ENCODE data around the gene TCEANC.

The TCEANC gene

DNA sequence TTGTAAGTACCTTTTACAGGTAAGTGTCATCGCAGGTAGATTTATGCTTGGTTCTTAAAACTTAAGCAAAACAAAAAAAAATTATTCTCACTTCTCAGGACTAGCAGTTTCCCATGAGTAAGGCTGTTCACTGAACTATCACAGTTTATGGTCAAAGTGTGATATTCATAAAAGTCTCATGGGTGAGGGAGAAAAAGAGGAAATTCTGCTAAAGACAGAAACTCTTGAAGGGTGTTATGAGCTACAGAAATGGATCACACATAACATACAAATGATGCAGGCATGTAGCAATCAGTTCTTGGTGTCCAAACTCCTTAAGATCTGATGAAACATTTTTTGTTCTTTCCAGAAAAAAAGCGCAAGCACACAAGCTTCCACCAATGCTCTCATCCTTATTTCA, 44.5 kb downstream of the TCEANC start:
- Histone ChIP-seq H3K9me3 (ENCODE audit: insufficient read depth, low read length, severe bottlenecking) (no peaks in the 10 kb centered on the region), H4K20me1 (ENCODE audit: insufficient read depth, low read length) (peaks cover 21% of the 10 kb centered on the region; the same call in 1 of the 2 replicates), H3K27me3 (ENCODE audit: insufficient read depth, low read length, poor library complexity) (no peaks in the 10 kb centered on the region), H3K9ac (ENCODE audit: low read depth, low read length) (no peak overlapping the region), H3K4me1 (ENCODE audit: insufficient read depth, low read length) (peaks cover 5% of the 10 kb centered on the region; the same call in 1 of the 2 replicates), H3K36me3 (ENCODE audit: insufficient read depth, low read length) (no peaks in the 10 kb centered on the region; the same call in 1 of the 2 replicates), H3K4me2 (ENCODE audit: insufficient read depth, low read length) (no peak overlapping the region), H2AFZ (ENCODE audit: low read depth, low read length) (no peak overlapping the region), H3K4me3 (ENCODE audit: low read depth in 1 of 2, low read length in 2 of 2) (no peak overlapping the region), H3K27ac (ENCODE audit: low read length) (no peak overlapping the region), H3K79me2 (ENCODE audit: insufficient read depth, low read length) (peaks cover 85% of the 10 kb centered on the region)
- no peak for DNase-seq
- TF ChIP-seq EZH2 (IDR thresholded peaks at IDR 0.05; ENCODE audit: borderline replicate concordance, low read depth, low read length, severe bottlenecking): no peak
- TF ChIP-seq, protein P1, sequence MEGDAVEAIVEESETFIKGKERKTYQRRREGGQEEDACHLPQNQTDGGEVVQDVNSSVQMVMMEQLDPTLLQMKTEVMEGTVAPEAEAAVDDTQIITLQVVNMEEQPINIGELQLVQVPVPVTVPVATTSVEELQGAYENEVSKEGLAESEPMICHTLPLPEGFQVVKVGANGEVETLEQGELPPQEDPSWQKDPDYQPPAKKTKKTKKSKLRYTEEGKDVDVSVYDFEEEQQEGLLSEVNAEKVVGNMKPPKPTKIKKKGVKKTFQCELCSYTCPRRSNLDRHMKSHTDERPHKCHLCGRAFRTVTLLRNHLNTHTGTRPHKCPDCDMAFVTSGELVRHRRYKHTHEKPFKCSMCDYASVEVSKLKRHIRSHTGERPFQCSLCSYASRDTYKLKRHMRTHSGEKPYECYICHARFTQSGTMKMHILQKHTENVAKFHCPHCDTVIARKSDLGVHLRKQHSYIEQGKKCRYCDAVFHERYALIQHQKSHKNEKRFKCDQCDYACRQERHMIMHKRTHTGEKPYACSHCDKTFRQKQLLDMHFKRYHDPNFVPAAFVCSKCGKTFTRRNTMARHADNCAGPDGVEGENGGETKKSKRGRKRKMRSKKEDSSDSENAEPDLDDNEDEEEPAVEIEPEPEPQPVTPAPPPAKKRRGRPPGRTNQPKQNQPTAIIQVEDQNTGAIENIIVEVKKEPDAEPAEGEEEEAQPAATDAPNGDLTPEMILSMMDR (IDR thresholded peaks at IDR 0.05; ENCODE audit: borderline replicate concordance, extremely low read depth, low read length, poor library complexity, severe bottlenecking): no peak
- no peak for ATAC-seq (ENCODE audit: insufficient read depth, low read depth)

DNA sequence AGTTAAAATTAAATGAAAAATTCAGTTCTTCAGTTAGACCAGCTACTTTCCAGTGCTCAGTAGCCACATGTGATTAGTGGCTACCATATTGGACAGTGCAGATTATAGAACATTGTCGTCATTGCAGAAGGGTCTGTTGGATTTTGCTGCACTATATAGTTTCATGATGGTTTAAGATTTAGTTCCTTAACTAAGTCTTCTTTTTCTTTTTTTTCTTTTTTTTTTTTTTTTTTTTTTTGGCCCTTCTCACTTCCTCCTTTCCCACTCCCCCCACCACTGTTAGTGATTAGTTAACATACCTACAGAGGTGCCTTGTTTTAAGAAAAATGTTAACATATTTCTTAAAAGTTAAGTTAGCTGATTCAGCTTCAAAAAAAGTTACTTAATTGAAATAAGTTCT, 45.0 kb downstream of the TCEANC start:
- Histone ChIP-seq H3K27me3 (ENCODE audit: insufficient read depth, low read length, poor library complexity) (no peaks in the 10 kb centered on the region), H3K9ac (ENCODE audit: low read depth, low read length) (no peak overlapping the region), H3K79me2 (ENCODE audit: insufficient read depth, low read length) (peaks cover 85% of the 10 kb centered on the region), H3K4me2 (ENCODE audit: insufficient read depth, low read length) (no peak overlapping the region), H3K4me3 (ENCODE audit: low read depth in 1 of 2, low read length in 2 of 2) (no peak overlapping the region), H2AFZ (ENCODE audit: low read depth, low read length) (no peak overlapping the region), H3K9me3 (ENCODE audit: insufficient read depth, low read length, severe bottlenecking) (no peaks in the 10 kb centered on the region), H3K36me3 (ENCODE audit: insufficient read depth, low read length) (no peaks in the 10 kb centered on the region; the same call in 1 of the 2 replicates), H3K4me1 (ENCODE audit: insufficient read depth, low read length) (peaks cover 5% of the 10 kb centered on the region; the same call in 1 of the 2 replicates), H4K20me1 (ENCODE audit: insufficient read depth, low read length) (peaks cover 17% of the 10 kb centered on the region; the same call in 1 of the 2 replicates), H3K27ac (ENCODE audit: low read length) (no peak overlapping the region)
- DNase-seq (no peak), ATAC-seq (ENCODE audit: insufficient read depth, low read depth) (no peak)
- TF ChIP-seq EZH2 (IDR thresholded peaks at IDR 0.05; ENCODE audit: borderline replicate concordance, low read depth, low read length, severe bottlenecking): no peak
- TF ChIP-seq, protein P1 (IDR thresholded peaks at IDR 0.05; ENCODE audit: borderline replicate concordance, extremely low read depth, low read length, poor library complexity, severe bottlenecking): no peak

DNA sequence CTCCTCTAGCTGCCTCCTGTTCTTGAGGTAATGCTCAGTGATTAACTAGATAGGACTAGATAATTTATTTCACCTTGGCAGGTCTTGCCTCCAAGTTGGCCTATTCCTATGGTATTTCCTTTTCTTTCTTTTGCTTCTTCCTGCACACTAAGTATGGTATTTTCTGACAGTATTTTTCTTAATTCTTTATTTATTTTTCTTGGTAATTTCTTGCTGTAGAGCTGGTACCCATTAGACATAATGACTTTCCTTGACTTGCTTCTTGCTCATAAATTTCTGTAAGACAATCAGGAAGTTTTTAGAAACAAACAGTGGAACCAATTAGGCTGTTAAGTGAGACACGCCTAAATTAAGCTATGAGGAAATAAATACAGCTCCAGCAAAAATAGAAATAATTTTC, 45.5 kb downstream of the TCEANC start:
- Histone ChIP-seq H3K36me3 (ENCODE audit: insufficient read depth, low read length) (no peaks in the 10 kb centered on the region; the same call in 1 of the 2 replicates), H4K20me1 (ENCODE audit: insufficient read depth, low read length) (peaks cover 16% of the 10 kb centered on the region; the same call in 1 of the 2 replicates), H3K4me3 (ENCODE audit: low read depth in 1 of 2, low read length in 2 of 2) (no peak overlapping the region), H3K4me1 (ENCODE audit: insufficient read depth, low read length) (0 out of 2 replicates have a peak, but pooled peaks cover 5% of the 10 kb centered on the region), H3K9ac (ENCODE audit: low read depth, low read length) (no peak overlapping the region), H3K4me2 (ENCODE audit: insufficient read depth, low read length) (no peak overlapping the region), H2AFZ (ENCODE audit: low read depth, low read length) (no peak overlapping the region), H3K9me3 (ENCODE audit: insufficient read depth, low read length, severe bottlenecking) (no peaks in the 10 kb centered on the region), H3K79me2 (ENCODE audit: insufficient read depth, low read length) (peaks cover 85% of the 10 kb centered on the region), H3K27ac (ENCODE audit: low read length) (no peak overlapping the region), H3K27me3 (ENCODE audit: insufficient read depth, low read length, poor library complexity) (no peaks in the 10 kb centered on the region)
- TF ChIP-seq EZH2 (IDR thresholded peaks at IDR 0.05; ENCODE audit: borderline replicate concordance, low read depth, low read length, severe bottlenecking): no peak
- TF ChIP-seq, protein P1 (IDR thresholded peaks at IDR 0.05; ENCODE audit: borderline replicate concordance, extremely low read depth, low read length, poor library complexity, severe bottlenecking): no peak
- ATAC-seq (ENCODE audit: insufficient read depth, low read depth) (no peak), DNase-seq (no peak)
